Measurements from ENCODE around the gene PLA2G15.

DNA sequence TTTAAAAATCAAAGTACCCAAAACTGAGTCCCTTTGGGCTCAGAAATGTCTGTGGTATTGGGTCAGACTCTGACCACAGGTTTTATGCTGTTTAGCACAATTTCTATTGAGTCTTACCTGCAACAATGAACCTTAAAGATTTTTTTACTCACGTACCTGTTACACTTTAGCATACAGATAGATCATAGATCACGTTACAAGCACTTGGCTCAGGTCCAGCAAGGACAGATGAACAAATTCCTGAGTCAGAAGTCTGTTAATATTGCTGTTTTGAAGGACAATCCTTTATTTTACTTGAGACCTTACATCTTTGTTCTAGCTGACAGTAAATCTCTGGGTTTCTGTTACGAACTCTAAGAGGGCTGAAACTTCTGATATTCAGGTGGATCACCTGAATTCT lies 52.7 kb downstream of the PLA2G15 start:
- TF ChIP-seq, protein P1, sequence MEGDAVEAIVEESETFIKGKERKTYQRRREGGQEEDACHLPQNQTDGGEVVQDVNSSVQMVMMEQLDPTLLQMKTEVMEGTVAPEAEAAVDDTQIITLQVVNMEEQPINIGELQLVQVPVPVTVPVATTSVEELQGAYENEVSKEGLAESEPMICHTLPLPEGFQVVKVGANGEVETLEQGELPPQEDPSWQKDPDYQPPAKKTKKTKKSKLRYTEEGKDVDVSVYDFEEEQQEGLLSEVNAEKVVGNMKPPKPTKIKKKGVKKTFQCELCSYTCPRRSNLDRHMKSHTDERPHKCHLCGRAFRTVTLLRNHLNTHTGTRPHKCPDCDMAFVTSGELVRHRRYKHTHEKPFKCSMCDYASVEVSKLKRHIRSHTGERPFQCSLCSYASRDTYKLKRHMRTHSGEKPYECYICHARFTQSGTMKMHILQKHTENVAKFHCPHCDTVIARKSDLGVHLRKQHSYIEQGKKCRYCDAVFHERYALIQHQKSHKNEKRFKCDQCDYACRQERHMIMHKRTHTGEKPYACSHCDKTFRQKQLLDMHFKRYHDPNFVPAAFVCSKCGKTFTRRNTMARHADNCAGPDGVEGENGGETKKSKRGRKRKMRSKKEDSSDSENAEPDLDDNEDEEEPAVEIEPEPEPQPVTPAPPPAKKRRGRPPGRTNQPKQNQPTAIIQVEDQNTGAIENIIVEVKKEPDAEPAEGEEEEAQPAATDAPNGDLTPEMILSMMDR (conservative IDR thresholded peaks at IDR 0.05 in 1 of 2, IDR thresholded peaks at IDR 0.05 in 1 of 2; ENCODE audit: low read depth in 1 of 2, low read length in 2 of 2) = no peak
- TF ChIP-seq EZH2 (IDR thresholded peaks at IDR 0.05; ENCODE audit: low read length, missing control alignments) = no peak

All from fibroblast of lung (primary cell).